ENCODE results near the gene TGFA.

Gene TGFA

GRCh38 chr2:70535573-70535972, 18.1 kb downstream of the TGFA start:
- no peaks in the 10 kb centered on the region for H3K36me3 ChIP-seq (ENCODE audit: control insufficient read depth in 2 of 2, insufficient read depth in 2 of 2, low read length in 2 of 2)
- no peak overlapping the region for H3K4me3 ChIP-seq (ENCODE audit: low read length in 2 of 2)
- no peak overlapping the region for H3K9ac ChIP-seq (ENCODE audit: low read length in 2 of 2)
- H3K9me3 ChIP-seq (ENCODE audit: control insufficient read depth in 2 of 2, low read length in 2 of 2): no peaks in the 10 kb centered on the region
- no peaks in the 10 kb centered on the region for H3K27me3 ChIP-seq (ENCODE audit: control insufficient read depth in 1 of 2, insufficient read depth in 2 of 2, low read length in 2 of 2)
- no peak overlapping the region for H3K27ac ChIP-seq (ENCODE audit: low read length)
- H3K4me1 ChIP-seq (ENCODE audit: control insufficient read depth, insufficient read depth, low read length): no peaks in the 10 kb centered on the region

- H3K4me1 ChIP-seq (ENCODE audit: control insufficient read depth, insufficient read depth, low read length): no peaks in the 10 kb centered on the region
- no peaks in the 10 kb centered on the region for H3K27me3 ChIP-seq (ENCODE audit: control insufficient read depth in 1 of 2, insufficient read depth in 2 of 2, low read length in 2 of 2)
- no peaks in the 10 kb centered on the region for H3K9me3 ChIP-seq (ENCODE audit: control insufficient read depth in 2 of 2, low read length in 2 of 2)
- H3K4me3 ChIP-seq (ENCODE audit: low read length in 2 of 2): no peak overlapping the region
- no peak overlapping the region for H3K9ac ChIP-seq (ENCODE audit: low read length in 2 of 2)
- H3K27ac ChIP-seq (ENCODE audit: low read length): no peak overlapping the region
- no peaks in the 10 kb centered on the region for H3K36me3 ChIP-seq (ENCODE audit: control insufficient read depth in 2 of 2, insufficient read depth in 2 of 2, low read length in 2 of 2)
These were observed 19.3 kb downstream of the TGFA start for GRCh38 chr2:70534183-70534836.

DNA sequence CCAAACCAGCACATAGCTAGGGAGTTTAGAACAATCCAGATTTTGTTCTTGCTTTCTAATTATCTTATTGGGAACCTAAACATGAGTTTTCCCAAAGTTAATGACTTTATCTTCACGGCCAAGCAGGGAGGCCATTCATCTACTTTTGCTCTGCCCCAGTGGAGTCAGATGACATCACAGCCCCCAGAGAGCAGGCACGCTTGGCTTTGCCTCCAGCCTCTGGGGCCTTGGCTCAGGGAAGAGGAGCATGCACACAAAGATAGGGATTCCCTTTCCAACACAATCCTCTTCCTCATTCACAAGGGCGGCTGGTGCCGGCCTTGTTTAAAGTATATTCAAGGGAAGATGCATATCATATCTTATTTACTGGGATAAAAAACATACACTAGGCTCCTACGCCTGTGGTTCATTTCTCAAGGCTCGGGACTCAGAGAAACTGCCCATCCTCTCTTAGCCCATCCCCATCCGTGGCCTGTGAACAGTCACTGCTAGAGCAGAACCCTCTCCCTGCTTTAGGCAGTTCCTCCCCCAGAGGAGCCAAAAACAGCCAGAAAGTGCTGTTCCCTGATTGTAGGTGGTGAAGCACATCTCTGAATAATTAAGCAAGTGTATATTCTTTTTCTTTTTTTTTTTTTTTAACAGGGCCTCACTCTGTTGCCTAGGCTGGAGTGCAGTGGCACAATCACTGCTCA, 21.2 kb downstream of the TGFA start:
- Histone ChIP-seq H3K9ac (ENCODE audit: low read length in 2 of 2) (no peak overlapping the region), H3K36me3 (ENCODE audit: control insufficient read depth in 2 of 2, insufficient read depth in 2 of 2, low read length in 2 of 2) (no peaks in the 10 kb centered on the region), H3K27me3 (ENCODE audit: control insufficient read depth in 1 of 2, insufficient read depth in 2 of 2, low read length in 2 of 2) (no peaks in the 10 kb centered on the region), H3K4me1 (ENCODE audit: control insufficient read depth, insufficient read depth, low read length) (no peaks in the 10 kb centered on the region), H3K4me3 (ENCODE audit: low read length in 2 of 2) (no peak overlapping the region), H3K27ac (ENCODE audit: low read length) (no peak overlapping the region), H3K9me3 (ENCODE audit: control insufficient read depth in 2 of 2, low read length in 2 of 2) (no peaks in the 10 kb centered on the region)

DNA sequence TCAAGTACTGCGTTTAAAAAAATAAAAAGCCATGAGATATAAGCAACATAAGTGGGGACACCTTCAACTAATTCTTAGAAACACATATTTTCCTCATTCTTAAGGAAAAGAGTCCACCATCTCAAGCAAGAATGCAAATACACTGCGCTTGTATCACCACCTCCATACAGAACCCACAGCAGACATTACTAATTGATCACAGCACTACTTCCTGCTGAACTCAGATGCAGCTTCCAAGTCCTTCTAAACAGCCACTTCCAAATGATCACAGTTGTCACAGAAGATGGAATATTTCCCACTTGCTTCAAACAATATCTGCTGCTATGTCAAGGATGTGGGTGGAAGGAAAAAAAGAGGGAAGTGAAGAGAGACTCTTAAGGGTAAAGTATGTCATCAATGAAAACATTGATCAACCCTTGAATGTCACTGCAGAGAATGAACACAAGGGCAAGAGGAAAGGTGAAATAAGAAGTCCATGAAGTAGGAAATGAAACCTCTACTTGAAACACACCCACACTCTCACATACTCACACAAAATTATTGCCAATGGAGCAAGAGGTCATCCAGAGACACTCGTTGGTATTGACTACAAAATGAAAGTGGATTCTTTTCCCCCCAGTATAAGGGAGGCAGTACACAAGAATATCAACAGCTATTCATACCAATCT, 22.1 kb downstream of the TGFA start:
- H3K4me3 ChIP-seq (ENCODE audit: low read length in 2 of 2): no peak overlapping the region
- H3K27ac ChIP-seq (ENCODE audit: low read length): no peak overlapping the region
- no peaks in the 10 kb centered on the region for H3K4me1 ChIP-seq (ENCODE audit: control insufficient read depth, insufficient read depth, low read length)
- H3K36me3 ChIP-seq (ENCODE audit: control insufficient read depth in 2 of 2, insufficient read depth in 2 of 2, low read length in 2 of 2): no peaks in the 10 kb centered on the region
- no peaks in the 10 kb centered on the region for H3K27me3 ChIP-seq (ENCODE audit: control insufficient read depth in 1 of 2, insufficient read depth in 2 of 2, low read length in 2 of 2)
- H3K9ac ChIP-seq (ENCODE audit: low read length in 2 of 2): no peak overlapping the region
- no peaks in the 10 kb centered on the region for H3K9me3 ChIP-seq (ENCODE audit: control insufficient read depth in 2 of 2, low read length in 2 of 2)

DNA sequence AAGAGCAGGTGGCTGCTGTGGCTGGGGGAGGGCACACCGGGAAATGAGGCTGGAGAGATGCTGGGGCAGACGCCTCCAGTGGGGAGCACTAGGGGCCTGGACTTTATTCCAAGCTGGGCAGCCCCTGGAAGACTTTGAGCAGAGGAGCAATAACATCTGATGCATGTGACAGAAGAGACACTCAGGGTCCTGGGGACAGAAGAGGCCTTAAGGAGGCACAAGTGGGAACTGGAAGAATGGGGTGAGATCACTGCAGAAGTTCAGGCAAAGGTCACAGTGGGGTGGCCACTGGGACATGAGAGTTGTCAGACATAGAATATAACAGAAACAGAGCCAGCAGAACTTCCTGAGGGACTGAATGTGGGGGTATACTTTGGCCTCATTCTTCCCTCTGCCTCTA, 24.0 kb downstream of the TGFA start:
- no peak overlapping the region for H3K27ac ChIP-seq (ENCODE audit: low read length)
- H3K36me3 ChIP-seq (ENCODE audit: control insufficient read depth in 2 of 2, insufficient read depth in 2 of 2, low read length in 2 of 2): no peaks in the 10 kb centered on the region
- no peak overlapping the region for H3K9ac ChIP-seq (ENCODE audit: low read length in 2 of 2)
- H3K9me3 ChIP-seq (ENCODE audit: control insufficient read depth in 2 of 2, low read length in 2 of 2): no peaks in the 10 kb centered on the region
- H3K27me3 ChIP-seq (ENCODE audit: control insufficient read depth in 1 of 2, insufficient read depth in 2 of 2, low read length in 2 of 2): peaks cover 0 to 2% of the 10 kb centered on the region in 2 donors
- no peaks in the 10 kb centered on the region for H3K4me1 ChIP-seq (ENCODE audit: control insufficient read depth, insufficient read depth, low read length)
- H3K4me3 ChIP-seq (ENCODE audit: low read length in 2 of 2): no peak overlapping the region

GRCh38 chr2:70528929-70529328, 24.7 kb downstream of the TGFA start:
- Histone ChIP-seq H3K27me3 (ENCODE audit: control insufficient read depth in 1 of 2, insufficient read depth in 2 of 2, low read length in 2 of 2) (peaks cover 0 to 2% of the 10 kb centered on the region in 2 donors), H3K4me1 (ENCODE audit: control insufficient read depth, insufficient read depth, low read length) (no peaks in the 10 kb centered on the region), H3K27ac (ENCODE audit: low read length) (no peak overlapping the region), H3K9me3 (ENCODE audit: control insufficient read depth in 2 of 2, low read length in 2 of 2) (no peaks in the 10 kb centered on the region), H3K9ac (ENCODE audit: low read length in 2 of 2) (no peak overlapping the region), H3K4me3 (ENCODE audit: low read length in 2 of 2) (no peak overlapping the region), H3K36me3 (ENCODE audit: control insufficient read depth in 2 of 2, insufficient read depth in 2 of 2, low read length in 2 of 2) (no peaks in the 10 kb centered on the region)

GRCh38 chr2:70528276-70528675, 25.4 kb downstream of the TGFA start:
- Histone ChIP-seq H3K9me3 (ENCODE audit: control insufficient read depth in 2 of 2, low read length in 2 of 2) (no peaks in the 10 kb centered on the region), H3K27ac (ENCODE audit: low read length) (no peak overlapping the region), H3K4me3 (ENCODE audit: low read length in 2 of 2) (no peak overlapping the region), H3K27me3 (ENCODE audit: control insufficient read depth in 1 of 2, insufficient read depth in 2 of 2, low read length in 2 of 2) (peaks cover 0 to 2% of the 10 kb centered on the region in 2 donors), H3K36me3 (ENCODE audit: control insufficient read depth in 2 of 2, insufficient read depth in 2 of 2, low read length in 2 of 2) (no peaks in the 10 kb centered on the region), H3K9ac (ENCODE audit: low read length in 2 of 2) (no peak overlapping the region), H3K4me1 (ENCODE audit: control insufficient read depth, insufficient read depth, low read length) (no peaks in the 10 kb centered on the region)

DNA sequence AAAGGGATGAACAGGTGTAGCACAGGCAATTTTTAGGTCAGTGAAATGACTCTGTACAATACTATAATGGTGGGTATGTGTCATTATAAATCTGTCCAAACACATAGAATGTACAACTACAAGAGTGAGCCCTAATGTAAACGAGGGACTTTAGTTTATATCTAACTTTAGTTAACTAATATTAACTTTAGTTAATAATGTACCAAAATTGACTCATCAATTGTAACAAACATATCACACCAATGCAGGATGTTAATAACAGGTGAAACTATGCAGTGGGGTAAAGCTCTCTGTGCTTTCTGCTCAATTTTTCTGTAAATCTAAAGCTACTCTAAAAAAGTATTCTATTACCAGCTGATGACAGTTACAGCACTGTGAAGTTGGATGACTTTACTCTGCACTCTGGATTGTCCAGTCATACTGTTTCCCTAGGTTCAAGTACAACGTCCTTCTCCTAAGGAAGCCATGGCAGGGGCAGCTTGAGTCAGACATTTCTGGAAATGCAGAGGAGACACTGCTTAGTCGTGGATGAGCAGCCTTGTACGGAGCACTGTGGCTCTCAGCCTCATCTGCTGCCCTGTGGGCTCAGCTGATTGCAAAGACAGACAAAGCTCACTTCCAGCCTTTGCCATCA, 26.1 kb downstream of the TGFA start:
- no peaks in the 10 kb centered on the region for H3K36me3 ChIP-seq (ENCODE audit: control insufficient read depth in 2 of 2, insufficient read depth in 2 of 2, low read length in 2 of 2)
- no peaks in the 10 kb centered on the region for H3K9me3 ChIP-seq (ENCODE audit: control insufficient read depth in 2 of 2, low read length in 2 of 2)
- H3K27ac ChIP-seq (ENCODE audit: low read length): no peak overlapping the region
- peaks cover 0 to 2% of the 10 kb centered on the region in 2 donors for H3K27me3 ChIP-seq (ENCODE audit: control insufficient read depth in 1 of 2, insufficient read depth in 2 of 2, low read length in 2 of 2)
- no peak overlapping the region for H3K4me3 ChIP-seq (ENCODE audit: low read length in 2 of 2)
- no peaks in the 10 kb centered on the region for H3K4me1 ChIP-seq (ENCODE audit: control insufficient read depth, insufficient read depth, low read length)
- H3K9ac ChIP-seq (ENCODE audit: low read length in 2 of 2): no peak overlapping the region

DNA sequence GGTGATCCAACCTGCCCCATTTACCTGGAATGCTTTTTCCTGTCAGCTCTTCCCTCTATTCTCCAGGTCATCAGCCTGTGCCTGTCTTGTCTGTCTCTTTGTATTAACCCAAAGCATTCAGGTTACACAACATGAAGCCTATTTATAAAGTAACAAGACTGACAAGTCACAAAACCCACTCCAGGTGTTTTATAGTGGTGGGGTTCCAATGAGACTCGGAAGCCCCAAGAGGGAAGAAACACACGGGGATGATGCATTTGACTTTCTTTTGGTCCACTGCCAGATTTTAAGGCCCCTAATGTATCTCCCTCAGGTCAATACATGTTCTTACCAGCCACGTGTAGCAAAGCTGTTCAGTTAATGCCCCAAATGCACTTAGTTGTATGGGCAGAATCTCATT, 27.5 kb downstream of the TGFA start:
- H3K36me3 ChIP-seq (ENCODE audit: control insufficient read depth in 2 of 2, insufficient read depth in 2 of 2, low read length in 2 of 2): no peaks in the 10 kb centered on the region
- H3K4me3 ChIP-seq (ENCODE audit: low read length in 2 of 2): no peak overlapping the region
- peaks cover 0 to 2% of the 10 kb centered on the region in 2 donors for H3K27me3 ChIP-seq (ENCODE audit: control insufficient read depth in 1 of 2, insufficient read depth in 2 of 2, low read length in 2 of 2)
- H3K9ac ChIP-seq (ENCODE audit: low read length in 2 of 2): no peak overlapping the region
- H3K27ac ChIP-seq (ENCODE audit: low read length): no peak overlapping the region
- H3K9me3 ChIP-seq (ENCODE audit: control insufficient read depth in 2 of 2, low read length in 2 of 2): no peaks in the 10 kb centered on the region
- no peaks in the 10 kb centered on the region for H3K4me1 ChIP-seq (ENCODE audit: control insufficient read depth, insufficient read depth, low read length)

- no peaks in the 10 kb centered on the region for H3K4me1 ChIP-seq (ENCODE audit: control insufficient read depth, insufficient read depth, low read length)
- no peak overlapping the region for H3K9ac ChIP-seq (ENCODE audit: low read length in 2 of 2)
- no peak overlapping the region for H3K4me3 ChIP-seq (ENCODE audit: low read length in 2 of 2)
- H3K36me3 ChIP-seq (ENCODE audit: control insufficient read depth in 2 of 2, insufficient read depth in 2 of 2, low read length in 2 of 2): no peaks in the 10 kb centered on the region
- H3K9me3 ChIP-seq (ENCODE audit: control insufficient read depth in 2 of 2, low read length in 2 of 2): no peaks in the 10 kb centered on the region
- H3K27ac ChIP-seq (ENCODE audit: low read length): no peak overlapping the region
- H3K27me3 ChIP-seq (ENCODE audit: control insufficient read depth in 1 of 2, insufficient read depth in 2 of 2, low read length in 2 of 2): peaks cover 0 to 2% of the 10 kb centered on the region in 2 donors
These were observed 28.6 kb downstream of the TGFA start for GRCh38 chr2:70525032-70525431.
